ENCODE measurements around the gene DNAH1. TPM values are rescaled to one million over a fixed set of nuclear protein-coding genes. Genes with fewer than 3 reads are reported as not detected.

Gene DNAH1
- total and polyA plus RNA-seq, 3 donors from 2014 or later = 40.0 to 50.4 (median 49.1) TPM

DNA sequence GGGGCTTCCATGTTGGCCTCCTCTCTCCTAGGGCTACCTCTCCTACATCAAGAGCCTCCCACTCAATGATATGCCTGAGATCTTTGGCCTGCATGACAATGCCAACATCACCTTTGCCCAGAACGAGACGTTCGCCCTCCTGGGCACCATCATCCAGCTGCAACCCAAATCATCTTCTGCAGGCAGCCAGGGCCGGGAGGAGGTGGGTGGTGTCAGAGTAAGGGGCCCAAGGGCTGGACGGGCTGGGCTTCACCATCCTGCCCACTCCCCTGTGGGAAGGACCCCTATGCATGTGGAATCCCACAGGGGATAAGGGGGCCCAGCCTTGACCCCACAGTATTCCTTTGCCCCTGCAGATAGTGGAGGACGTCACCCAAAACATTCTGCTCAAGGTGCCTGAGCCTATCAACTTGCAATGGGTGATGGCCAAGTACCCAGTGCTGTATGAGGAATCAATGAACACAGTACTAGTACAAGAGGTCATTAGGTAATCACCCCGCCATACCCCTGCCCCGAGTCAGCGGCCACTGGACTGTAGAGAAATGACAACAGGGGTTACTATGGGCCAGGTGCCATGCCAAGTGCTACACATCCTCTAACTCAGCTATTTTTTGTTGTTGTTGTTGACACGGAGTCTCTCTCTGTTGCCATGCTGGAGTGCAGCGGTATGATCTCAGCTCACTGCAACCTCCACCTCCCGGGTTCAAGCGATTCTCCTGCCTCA, 81.7 kb downstream of the DNAH1 start:
- WGBS, 2 donors = 87 to 88% methylated on average over 13 of the region's 13 CpGs
- Histone ChIP-seq H3K27me3 (no peaks in the 10 kb centered on the region), H3K36me3 (ENCODE audit: low read depth, missing control alignments) (no peaks in the 10 kb centered on the region), H3K4me3 (no peak overlapping the region), H3K9me3 (no peaks in the 10 kb centered on the region), H3K27ac (no peak overlapping the region), H3K4me1 (no peaks in the 10 kb centered on the region)
- TF ChIP-seq POLR2A (IDR thresholded peaks at IDR 0.05) = no peak
- TF ChIP-seq, protein P1, sequence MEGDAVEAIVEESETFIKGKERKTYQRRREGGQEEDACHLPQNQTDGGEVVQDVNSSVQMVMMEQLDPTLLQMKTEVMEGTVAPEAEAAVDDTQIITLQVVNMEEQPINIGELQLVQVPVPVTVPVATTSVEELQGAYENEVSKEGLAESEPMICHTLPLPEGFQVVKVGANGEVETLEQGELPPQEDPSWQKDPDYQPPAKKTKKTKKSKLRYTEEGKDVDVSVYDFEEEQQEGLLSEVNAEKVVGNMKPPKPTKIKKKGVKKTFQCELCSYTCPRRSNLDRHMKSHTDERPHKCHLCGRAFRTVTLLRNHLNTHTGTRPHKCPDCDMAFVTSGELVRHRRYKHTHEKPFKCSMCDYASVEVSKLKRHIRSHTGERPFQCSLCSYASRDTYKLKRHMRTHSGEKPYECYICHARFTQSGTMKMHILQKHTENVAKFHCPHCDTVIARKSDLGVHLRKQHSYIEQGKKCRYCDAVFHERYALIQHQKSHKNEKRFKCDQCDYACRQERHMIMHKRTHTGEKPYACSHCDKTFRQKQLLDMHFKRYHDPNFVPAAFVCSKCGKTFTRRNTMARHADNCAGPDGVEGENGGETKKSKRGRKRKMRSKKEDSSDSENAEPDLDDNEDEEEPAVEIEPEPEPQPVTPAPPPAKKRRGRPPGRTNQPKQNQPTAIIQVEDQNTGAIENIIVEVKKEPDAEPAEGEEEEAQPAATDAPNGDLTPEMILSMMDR (IDR thresholded peaks at IDR 0.05) = no peak
- intact Hi-C loops (cut with DNase I; ENCODE audit: low total_unique reads) = no loop called here
- no peak for DNase-seq

DNA sequence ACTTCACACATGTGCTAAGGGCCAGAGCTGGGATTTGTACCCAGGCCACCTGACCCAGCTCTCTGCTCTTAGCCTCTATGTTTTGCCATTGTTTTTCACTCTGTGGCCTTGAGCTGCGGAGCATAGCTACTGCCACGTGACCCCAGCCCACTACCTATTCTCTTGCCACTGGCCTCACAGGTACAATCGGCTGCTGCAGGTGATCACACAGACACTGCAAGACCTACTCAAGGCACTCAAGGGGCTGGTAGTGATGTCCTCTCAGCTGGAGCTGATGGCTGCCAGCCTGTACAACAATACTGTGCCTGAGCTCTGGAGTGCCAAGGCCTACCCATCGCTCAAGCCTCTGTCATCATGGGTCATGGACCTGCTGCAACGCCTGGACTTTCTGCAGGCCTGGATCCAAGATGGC, 82.6 kb downstream of the DNAH1 start:
- H3K27me3 ChIP-seq = no peaks in the 10 kb centered on the region
- no peaks in the 10 kb centered on the region for H3K4me1 ChIP-seq
- intact Hi-C loops (cut with DNase I; ENCODE audit: low total_unique reads) = no loop called here
- DNase-seq = no peak
- no peak overlapping the region for H3K4me3 ChIP-seq
- no peaks in the 10 kb centered on the region for H3K9me3 ChIP-seq
- no peaks in the 10 kb centered on the region for H3K36me3 ChIP-seq (ENCODE audit: low read depth, missing control alignments)
- WGBS, 2 donors = 87 to 92% methylated on average over 5 of the region's 5 CpGs
- H3K27ac ChIP-seq = no peak overlapping the region
- TF ChIP-seq POLR2A (IDR thresholded peaks at IDR 0.05) = no peak
- TF ChIP-seq, protein P1 (IDR thresholded peaks at IDR 0.05) = no peak

DNA sequence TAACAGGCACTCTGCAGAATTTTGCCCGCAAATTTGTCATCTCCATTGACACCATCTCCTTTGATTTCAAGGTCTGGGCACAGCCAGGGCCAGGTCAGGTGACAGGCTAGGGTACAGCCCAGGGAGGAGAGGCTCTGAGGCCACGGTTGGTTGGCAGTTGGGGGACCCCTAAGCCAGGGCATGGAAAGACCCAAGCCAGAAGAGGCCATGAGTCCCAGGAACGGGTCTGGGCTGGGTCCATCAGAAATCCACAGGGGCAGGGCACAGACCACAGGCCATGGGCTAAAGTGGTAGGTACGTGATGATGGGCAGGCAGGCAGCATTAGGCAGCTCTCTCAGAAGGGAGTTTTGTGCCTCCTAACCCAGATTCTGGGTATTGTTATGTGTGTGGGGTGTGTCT, 83.0 kb downstream of the DNAH1 start:
- no peaks in the 10 kb centered on the region for H3K36me3 ChIP-seq (ENCODE audit: low read depth, missing control alignments)
- no peaks in the 10 kb centered on the region for H3K9me3 ChIP-seq
- H3K4me1 ChIP-seq = no peaks in the 10 kb centered on the region
- DNase-seq = no peak
- TF ChIP-seq POLR2A (IDR thresholded peaks at IDR 0.05) = no peak
- TF ChIP-seq, protein P1 (IDR thresholded peaks at IDR 0.05) = no peak
- no peaks in the 10 kb centered on the region for H3K27me3 ChIP-seq
- H3K27ac ChIP-seq = no peak overlapping the region
- no peak overlapping the region for H3K4me3 ChIP-seq
- intact Hi-C loops (cut with DNase I; ENCODE audit: low total_unique reads) = no loop called here
- 85 to 87% methylated on average over 4 of the region's 4 CpGs for WGBS, 2 donors

DNA sequence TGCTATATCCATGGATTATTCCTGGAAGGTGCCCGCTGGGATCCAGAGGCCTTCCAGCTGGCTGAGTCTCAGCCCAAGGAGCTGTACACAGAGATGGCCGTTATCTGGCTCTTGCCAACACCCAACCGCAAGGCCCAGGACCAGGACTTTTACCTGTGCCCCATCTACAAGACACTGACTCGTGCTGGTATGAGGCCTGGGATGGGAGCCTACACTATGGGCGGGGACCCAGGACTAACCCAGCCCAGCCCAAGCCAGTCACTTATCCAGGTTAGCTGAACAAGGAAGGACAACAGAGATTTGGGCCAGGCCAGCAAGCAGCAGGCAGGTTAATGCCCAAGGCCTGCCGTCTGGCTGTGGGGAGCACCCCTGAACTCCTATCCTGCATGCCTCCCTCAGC, 83.5 kb downstream of the DNAH1 start:
- no peaks in the 10 kb centered on the region for H3K36me3 ChIP-seq (ENCODE audit: low read depth, missing control alignments)
- no peaks in the 10 kb centered on the region for H3K4me1 ChIP-seq
- no peaks in the 10 kb centered on the region for H3K27me3 ChIP-seq
- H3K27ac ChIP-seq = no peak overlapping the region
- 88 to 91% methylated on average over 6 of the region's 6 CpGs for WGBS, 2 donors
- intact Hi-C loops (cut with DNase I; ENCODE audit: low total_unique reads) = no loop called here
- TF ChIP-seq POLR2A (IDR thresholded peaks at IDR 0.05) = no peak
- TF ChIP-seq, protein P1 (IDR thresholded peaks at IDR 0.05) = no peak
- H3K9me3 ChIP-seq = no peaks in the 10 kb centered on the region
- no peak overlapping the region for H3K4me3 ChIP-seq
- no peak for DNase-seq

DNA sequence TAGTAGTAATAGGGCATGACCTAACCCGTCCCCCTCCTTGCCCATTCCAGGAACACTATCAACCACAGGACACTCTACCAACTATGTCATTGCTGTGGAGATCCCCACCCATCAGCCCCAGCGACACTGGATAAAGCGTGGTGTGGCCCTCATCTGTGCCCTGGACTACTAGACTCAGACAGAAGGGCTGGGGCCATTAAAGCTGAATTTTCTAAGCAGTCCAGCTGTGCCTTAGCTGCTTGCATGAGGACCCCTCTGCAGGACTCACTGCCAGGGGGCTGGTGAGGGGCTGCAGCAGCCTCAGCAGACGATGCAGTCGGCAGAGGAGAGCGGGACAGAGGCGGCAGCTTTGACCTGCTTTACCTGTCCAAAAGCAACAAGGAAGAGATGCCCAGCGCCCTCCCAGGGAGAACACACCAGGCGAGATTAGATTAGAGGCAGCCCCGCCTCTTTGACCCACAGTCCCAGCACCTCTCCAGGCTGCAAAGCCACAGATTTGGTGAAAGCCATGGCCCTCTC, 84.2 kb downstream of the DNAH1 start:
- TF ChIP-seq POLR2A (IDR thresholded peaks at IDR 0.05) = no peak
- TF ChIP-seq, protein P1 (IDR thresholded peaks at IDR 0.05) = no peak
- Histone ChIP-seq H3K36me3 (ENCODE audit: low read depth, missing control alignments) (no peaks in the 10 kb centered on the region), H3K4me1 (no peaks in the 10 kb centered on the region), H3K27ac (no peak overlapping the region), H3K9me3 (no peaks in the 10 kb centered on the region), H3K27me3 (no peaks in the 10 kb centered on the region), H3K4me3 (no peak overlapping the region)
- no peak for DNase-seq
- intact Hi-C loops (cut with DNase I; ENCODE audit: low total_unique reads) = no loop called here
- 80 to 90% methylated on average over 5 to 10 of the region's 10 CpGs for WGBS, 2 donors

Measured in testis (tissue), 3 donors.